HepG2 (cell line): ENCODE measurements around the gene ANKS1A.

Experiments
- BHLHE40 ChIP-seq: IDR thresholded peaks from 2 replicates; pipeline ENCODE4 v1.6.1; 2011; ENCODE audit warnings: low read length, improper control_type of control experiment
- CENPX ChIP-seq: sonication (generic); formaldehyde crosslinking; IDR thresholded peaks from 2 replicates; pipeline ENCODE4 v1.9.0; 2021; ENCODE audit warnings: mild to moderate bottlenecking, missing genetic modification reagents, moderate library complexity
- CTCF ChIP-seq: sonication (generic); formaldehyde crosslinking; IDR thresholded peaks from 2 replicates; pipeline ENCODE4 v1.5.0; 2020; ENCODE audit warnings: mild to moderate bottlenecking, missing genetic modification reagents, moderate library complexity
- EZH2 ChIP-seq: conservative IDR thresholded peaks from 2 replicates; pipeline ENCODE4 v1.6.1; 2012; ENCODE audit warnings: mild to moderate bottlenecking, low read depth, low read length, moderate library complexity
- FOXK1 ChIP-seq: sonication (generic); formaldehyde crosslinking; IDR thresholded peaks from 2 replicates; pipeline ENCODE4 v1.4.0; 2020; ENCODE audit warnings: low read depth, missing genetic modification reagents, borderline replicate concordance
- SRSF1 ChIP-seq: fragments of 200-400 bp; formaldehyde crosslinking; optimal IDR thresholded peaks from 2 replicates; pipeline ENCODE3; 2017; ENCODE audit warnings: mild to moderate bottlenecking, low read depth, low read length, moderate library complexity
- ZNF446 ChIP-seq: sonication (generic); formaldehyde crosslinking; IDR thresholded peaks from 2 replicates; pipeline ENCODE4 v1.5.0; 2020; ENCODE audit warnings: mild to moderate bottlenecking, missing genetic modification reagents

GRCh38 chr6:34877259-34877658 is 11.8 kb upstream of the ANKS1A start:
- no peak for TF ChIP-seq SRSF1
- no peak for TF ChIP-seq CENPX
- TF ChIP-seq EZH2: no peak
- TF ChIP-seq BHLHE40: no peak
- TF ChIP-seq FOXK1: no peak
- no peak for TF ChIP-seq ZNF446 (CRISPR knock-in tag)
- no peak for TF ChIP-seq CTCF (CRISPR knock-in tag)
